ENCODE measurements around the gene FBXO22.
"Not testable (repeated sequence)": the region's sequence is repeated elsewhere in the genome, so short reads cannot be mapped to it uniquely, and the experiment has no call there.

- not testable (repeated sequence) for TF ChIP-seq CTCF (conservative IDR thresholded peaks at IDR 0.05 in 1 of 2, IDR thresholded peaks at IDR 0.05 in 1 of 2; ENCODE audit: low read depth in 1 of 2, low read length in 2 of 2); EZH2 (IDR thresholded peaks at IDR 0.05; ENCODE audit: low read length, missing control alignments)
Observed at GRCh38 chr15:75984706-75985105, 81.0 kb downstream of the FBXO22 start.
